Tibial nerve (tissue), 4 donors: ENCODE data around the gene SINHCAF.
"Not testable (repeated sequence)": the region's sequence is repeated elsewhere in the genome, so short reads cannot be mapped to it uniquely, and the experiment has no call there.

Source experiments
- CTCF ChIP-seq, 5 experiments: fragments of 200-600 bp in 3 of 5; fragments of 450-650 bp in 2 of 5; sonication (generic) in 3 of 5; IDR thresholded peaks; one replicate each; pipeline ENCODE4 v1.5.1; 2016 to 2019; ENCODE audit warnings: antibody characterized with exemption in 5 of 5, mild to moderate bottlenecking in 3 of 5, moderate library complexity in 2 of 5
- EP300 ChIP-seq, 2 donors: sonication (generic); formaldehyde crosslinking; IDR thresholded peaks; one replicate each; pipeline ENCODE4 v1.6.1; 2017; ENCODE audit warnings: antibody characterized with exemption in 2 of 2, mild to moderate bottlenecking in 1 of 2

- TF ChIP-seq CTCF (IDR thresholded peaks at IDR 0.05) = peak in 1 of 5 experiments; percentile 34
- not testable (repeated sequence) for TF ChIP-seq EP300 (IDR thresholded peaks at IDR 0.05)
Observed at GRCh38 chr12:31251707-31252611, 74.0 kb downstream of the SINHCAF start.
